ENCODE measurements around the gene MCOLN2.
A peak's percentile ranks its signal among the peaks of the same experiment; 100 is the strongest.

MCOLN2 gene

GRCh38 chr1:84982395-84982794, 14.5 kb downstream of the MCOLN2 start:
- no peak for DNase-seq

- no peak for DNase-seq
Measured at GRCh38 chr1:84975035-84975434, 21.9 kb downstream of the MCOLN2 start.

- no peak for DNase-seq
Measured at GRCh38 chr1:84973498-84974334, 23.2 kb downstream of the MCOLN2 start.

GRCh38 chr1:84972377-84972987, 24.4 kb downstream of the MCOLN2 start:
- no peak for DNase-seq

GRCh38 chr1:84971957-84972356, 25.0 kb downstream of the MCOLN2 start:
- no peak for DNase-seq

GRCh38 chr1:84969489-84970250, 27.2 kb downstream of the MCOLN2 start:
- no peak for DNase-seq

- DNase-seq = no peak
Measured at GRCh38 chr1:84968865-84969264, 28.0 kb downstream of the MCOLN2 start.

GRCh38 chr1:84968101-84968500, 28.8 kb downstream of the MCOLN2 start:
- no peak for DNase-seq

- no peak for DNase-seq
Measured at GRCh38 chr1:84967666-84968065, 29.2 kb downstream of the MCOLN2 start.

- no peak for DNase-seq
Measured at GRCh38 chr1:84963021-84963420, 33.9 kb downstream of the MCOLN2 start.

GRCh38 chr1:84961316-84961715, 35.6 kb downstream of the MCOLN2 start:
- DNase-seq = no peak

GRCh38 chr1:84960371-84960770, 36.5 kb downstream of the MCOLN2 start:
- no peak for DNase-seq

GRCh38 chr1:84959294-84959693, 37.6 kb downstream of the MCOLN2 start:
- no peak for DNase-seq

GRCh38 chr1:84957966-84958365, 38.9 kb downstream of the MCOLN2 start:
- DNase-seq = no peak

GRCh38 chr1:84956655-84957054, 40.3 kb downstream of the MCOLN2 start:
- DNase-seq = no peak

- DNase-seq = no peak
Measured at GRCh38 chr1:84956097-84956496, 40.8 kb downstream of the MCOLN2 start.

- no peak for DNase-seq
Measured at GRCh38 chr1:84949664-84950063, 47.2 kb downstream of the MCOLN2 start.

GRCh38 chr1:84947536-84948410, 49.1 kb downstream of the MCOLN2 start:
- DNase-seq = no peak

GRCh38 chr1:84946631-84947030, 50.3 kb downstream of the MCOLN2 start:
- no peak for DNase-seq

GRCh38 chr1:84944767-84945486, 52.0 kb downstream of the MCOLN2 start:
- peak; percentile 83 for DNase-seq

GRCh38 chr1:84941843-84942242, 55.1 kb downstream of the MCOLN2 start:
- no peak for DNase-seq

- no peak for DNase-seq
Measured at GRCh38 chr1:84940481-84940880, 56.4 kb downstream of the MCOLN2 start.

All from CD4-positive, alpha-beta T cell treated with Interleukin-6 for 4 hours (primary cell).